Measurements from ENCODE around the gene GTSF1L. TPM values are rescaled to one million over a fixed set of nuclear protein-coding genes. Genes with fewer than 3 reads are reported as not detected.

The GTSF1L gene
- total RNA-seq, 1 donor from 2014 or later: 0.39 TPM

- H3K4me3 Mint-ChIP-seq: no peak overlapping the region
- peaks cover 13% of the 10 kb centered on the region for H3K36me3 Mint-ChIP-seq (ENCODE audit: low read depth)
- peaks cover 17% of the 10 kb centered on the region for H3K9me3 Mint-ChIP-seq
- intact Hi-C loops (cut with micrococcal nuclease): no loop called here
- no peak for DNase-seq (ENCODE audit: low spot score)
- peaks cover 2% of the 10 kb centered on the region for H3K27me3 Mint-ChIP-seq (ENCODE audit: insufficient read depth)
- no peak overlapping the region for H3K27ac Mint-ChIP-seq
- H3K4me1 Mint-ChIP-seq (ENCODE audit: low read depth): peaks cover 44% of the 10 kb centered on the region
Measured at GRCh38 chr20:43755390-43755789, 28.6 kb upstream of the GTSF1L start.

- peaks cover 44% of the 10 kb centered on the region for H3K4me1 Mint-ChIP-seq (ENCODE audit: low read depth)
- peak overlapping the region; percentile 97 for H3K27ac Mint-ChIP-seq
- peaks cover 13% of the 10 kb centered on the region for H3K36me3 Mint-ChIP-seq (ENCODE audit: low read depth)
- intact Hi-C loops (cut with micrococcal nuclease): no loop called here
- H3K27me3 Mint-ChIP-seq (ENCODE audit: insufficient read depth): no peaks in the 10 kb centered on the region
- H3K4me3 Mint-ChIP-seq: peak overlapping the region; percentile 61
- DNase-seq (ENCODE audit: low spot score): peak; percentile 55
- H3K9me3 Mint-ChIP-seq: peaks cover 17% of the 10 kb centered on the region
Measured at GRCh38 chr20:43752561-43753301, 25.9 kb upstream of the GTSF1L start.

- no peak for DNase-seq (ENCODE audit: low spot score)
- Mint-ChIP-seq H3K27ac (peak overlapping the region; percentile 97), H3K9me3 (peaks cover 17% of the 10 kb centered on the region), H3K36me3 (ENCODE audit: low read depth) (peaks cover 13% of the 10 kb centered on the region), H3K4me3 (peak overlapping the region; percentile 61), H3K4me1 (ENCODE audit: low read depth) (peaks cover 44% of the 10 kb centered on the region), H3K27me3 (ENCODE audit: insufficient read depth) (no peaks in the 10 kb centered on the region)
- intact Hi-C loops (cut with micrococcal nuclease): no loop called here
Measured at GRCh38 chr20:43752051-43752360, 25.2 kb upstream of the GTSF1L start.

GRCh38 chr20:43751167-43752050 lies 24.6 kb upstream of the GTSF1L start:
- Mint-ChIP-seq H3K27me3 (ENCODE audit: insufficient read depth) (no peaks in the 10 kb centered on the region), H3K4me1 (ENCODE audit: low read depth) (peaks cover 47% of the 10 kb centered on the region), H3K9me3 (peaks cover 17% of the 10 kb centered on the region), H3K4me3 (peak overlapping the region; percentile 61), H3K27ac (peak overlapping the region; percentile 97), H3K36me3 (ENCODE audit: low read depth) (peaks cover 12% of the 10 kb centered on the region)
- peak; percentile 75 for DNase-seq (ENCODE audit: low spot score)
- intact Hi-C loops (cut with micrococcal nuclease): loop anchor here (1.0 to 2.0 kb wide), 16 partner anchors 15 to 447 kb away; partner anchors contain the start of genes IFT52, MYBL2 and SRSF6

- Mint-ChIP-seq H3K4me1 (ENCODE audit: low read depth) (peaks cover 45% of the 10 kb centered on the region), H3K36me3 (ENCODE audit: low read depth) (peaks cover 10% of the 10 kb centered on the region), H3K9me3 (peaks cover 14% of the 10 kb centered on the region), H3K27me3 (ENCODE audit: insufficient read depth) (no peaks in the 10 kb centered on the region), H3K27ac (peak overlapping the region; percentile 97), H3K4me3 (peak overlapping the region; percentile 61)
- intact Hi-C loops (cut with micrococcal nuclease): loop anchor here (1.0 to 2.0 kb wide), 16 partner anchors 14 to 448 kb away; partner anchors contain the start of genes IFT52, MYBL2 and SRSF6
- DNase-seq (ENCODE audit: low spot score): peak; percentile 29
Measured at GRCh38 chr20:43750774-43751166, 24.0 kb upstream of the GTSF1L start.

- H3K27ac Mint-ChIP-seq: peak overlapping the region; percentile 87
- H3K36me3 Mint-ChIP-seq (ENCODE audit: low read depth): peaks cover 10% of the 10 kb centered on the region
- H3K9me3 Mint-ChIP-seq: peaks cover 12% of the 10 kb centered on the region
- peaks cover 43% of the 10 kb centered on the region for H3K4me1 Mint-ChIP-seq (ENCODE audit: low read depth)
- peak; percentile 75 for DNase-seq (ENCODE audit: low spot score)
- no peak overlapping the region for H3K4me3 Mint-ChIP-seq
- H3K27me3 Mint-ChIP-seq (ENCODE audit: insufficient read depth): no peaks in the 10 kb centered on the region
- intact Hi-C loops (cut with micrococcal nuclease): loop anchor here (1.0 to 2.0 kb wide), 5 partner anchors 159 to 449 kb away; partner anchors contain the start of gene IFT52
Measured at GRCh38 chr20:43749734-43750294, 23.0 kb upstream of the GTSF1L start.

- intact Hi-C loops (cut with micrococcal nuclease): no loop called here
- Mint-ChIP-seq H3K9me3 (no peaks in the 10 kb centered on the region), H3K36me3 (ENCODE audit: low read depth) (peaks cover 6% of the 10 kb centered on the region), H3K27ac (no peak overlapping the region), H3K4me3 (no peak overlapping the region), H3K4me1 (ENCODE audit: low read depth) (peaks cover 43% of the 10 kb centered on the region), H3K27me3 (ENCODE audit: insufficient read depth) (no peaks in the 10 kb centered on the region)
- no peak for DNase-seq (ENCODE audit: low spot score)
Measured at GRCh38 chr20:43748274-43748673, 21.5 kb upstream of the GTSF1L start.

- H3K9me3 Mint-ChIP-seq: no peaks in the 10 kb centered on the region
- H3K27ac Mint-ChIP-seq: peak overlapping the region; percentile 52
- peaks cover 37% of the 10 kb centered on the region for H3K4me1 Mint-ChIP-seq (ENCODE audit: low read depth)
- peaks cover 1% of the 10 kb centered on the region for H3K36me3 Mint-ChIP-seq (ENCODE audit: low read depth)
- no peak overlapping the region for H3K4me3 Mint-ChIP-seq
- intact Hi-C loops (cut with micrococcal nuclease): no loop called here
- H3K27me3 Mint-ChIP-seq (ENCODE audit: insufficient read depth): no peaks in the 10 kb centered on the region
- DNase-seq (ENCODE audit: low spot score): no peak
Measured at GRCh38 chr20:43746344-43747137, 19.7 kb upstream of the GTSF1L start.

GRCh38 chr20:43744966-43745730 lies 18.3 kb upstream of the GTSF1L start:
- no peak overlapping the region for H3K27ac Mint-ChIP-seq
- H3K9me3 Mint-ChIP-seq: no peaks in the 10 kb centered on the region
- DNase-seq (ENCODE audit: low spot score): no peak
- no peaks in the 10 kb centered on the region for H3K36me3 Mint-ChIP-seq (ENCODE audit: low read depth)
- peaks cover 23% of the 10 kb centered on the region for H3K4me1 Mint-ChIP-seq (ENCODE audit: low read depth)
- intact Hi-C loops (cut with micrococcal nuclease): no loop called here
- no peaks in the 10 kb centered on the region for H3K27me3 Mint-ChIP-seq (ENCODE audit: insufficient read depth)
- no peak overlapping the region for H3K4me3 Mint-ChIP-seq

- Mint-ChIP-seq H3K9me3 (no peaks in the 10 kb centered on the region), H3K36me3 (ENCODE audit: low read depth) (no peaks in the 10 kb centered on the region), H3K4me3 (no peak overlapping the region), H3K27ac (peak overlapping the region; percentile 4), H3K4me1 (ENCODE audit: low read depth) (peaks cover 21% of the 10 kb centered on the region), H3K27me3 (ENCODE audit: insufficient read depth) (no peaks in the 10 kb centered on the region)
- intact Hi-C loops (cut with micrococcal nuclease): no loop called here
- no peak for DNase-seq (ENCODE audit: low spot score)
Measured at GRCh38 chr20:43744151-43744611, 17.4 kb upstream of the GTSF1L start.

GRCh38 chr20:43740642-43741041 lies 13.8 kb upstream of the GTSF1L start:
- Mint-ChIP-seq H3K4me1 (ENCODE audit: low read depth) (peaks cover 34% of the 10 kb centered on the region), H3K9me3 (no peaks in the 10 kb centered on the region), H3K36me3 (ENCODE audit: low read depth) (no peaks in the 10 kb centered on the region)

More at GRCh38 chr20:43740642-43741041, 13.8 kb upstream of the GTSF1L start:
- no peak for DNase-seq (ENCODE audit: low spot score)
- Mint-ChIP-seq H3K4me3 (no peak overlapping the region), H3K27ac (no peak overlapping the region), H3K27me3 (ENCODE audit: insufficient read depth) (no peaks in the 10 kb centered on the region)
- intact Hi-C loops (cut with micrococcal nuclease): no loop called here

All from activated T-helper 1 cell treated with anti-CD3 and anti-CD28 coated beads, Interleukin-12 subunit alpha, Interleukin-12 subunit beta, Interleukin-2, Interleukin-4 antibody, amounts not matched to agents 30 ng/mL and 10 ng/mL and 1 ng/mL, durations not matched to agents 14 hours and 24 hours and 36 hours (primary cell).